ENCODE data around the gene SLC22A25. TPM values are rescaled to one million over a fixed set of nuclear protein-coding genes. Genes with fewer than 3 reads are reported as not detected.

Gene SLC22A25
- total and polyA plus RNA-seq, 2 of the 13 experiments (the other 11 are each of a cell fraction or from before 2014, with no cell fraction given) = 0.18 to 0.42 TPM

DNA sequence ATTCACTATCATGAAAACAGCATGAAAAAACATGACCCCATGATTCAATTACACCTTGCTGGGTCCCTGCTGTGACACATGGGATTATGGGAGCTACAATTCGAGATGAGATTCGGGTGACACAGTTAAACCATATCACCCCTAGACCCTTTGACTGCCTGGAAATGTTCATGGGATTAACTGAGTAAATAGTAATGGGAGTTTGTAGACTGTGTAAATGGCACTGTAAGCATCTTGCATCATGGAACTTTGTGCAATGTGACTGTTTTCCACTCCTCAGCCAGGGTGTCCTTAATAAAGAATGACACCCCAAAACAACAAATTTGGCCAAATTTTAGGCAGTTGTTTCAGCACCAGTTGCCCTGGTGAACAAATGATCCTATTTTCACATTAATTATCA lies 7.9 kb upstream of the SLC22A25 start (continued):
- TF ChIP-seq, protein P1, sequence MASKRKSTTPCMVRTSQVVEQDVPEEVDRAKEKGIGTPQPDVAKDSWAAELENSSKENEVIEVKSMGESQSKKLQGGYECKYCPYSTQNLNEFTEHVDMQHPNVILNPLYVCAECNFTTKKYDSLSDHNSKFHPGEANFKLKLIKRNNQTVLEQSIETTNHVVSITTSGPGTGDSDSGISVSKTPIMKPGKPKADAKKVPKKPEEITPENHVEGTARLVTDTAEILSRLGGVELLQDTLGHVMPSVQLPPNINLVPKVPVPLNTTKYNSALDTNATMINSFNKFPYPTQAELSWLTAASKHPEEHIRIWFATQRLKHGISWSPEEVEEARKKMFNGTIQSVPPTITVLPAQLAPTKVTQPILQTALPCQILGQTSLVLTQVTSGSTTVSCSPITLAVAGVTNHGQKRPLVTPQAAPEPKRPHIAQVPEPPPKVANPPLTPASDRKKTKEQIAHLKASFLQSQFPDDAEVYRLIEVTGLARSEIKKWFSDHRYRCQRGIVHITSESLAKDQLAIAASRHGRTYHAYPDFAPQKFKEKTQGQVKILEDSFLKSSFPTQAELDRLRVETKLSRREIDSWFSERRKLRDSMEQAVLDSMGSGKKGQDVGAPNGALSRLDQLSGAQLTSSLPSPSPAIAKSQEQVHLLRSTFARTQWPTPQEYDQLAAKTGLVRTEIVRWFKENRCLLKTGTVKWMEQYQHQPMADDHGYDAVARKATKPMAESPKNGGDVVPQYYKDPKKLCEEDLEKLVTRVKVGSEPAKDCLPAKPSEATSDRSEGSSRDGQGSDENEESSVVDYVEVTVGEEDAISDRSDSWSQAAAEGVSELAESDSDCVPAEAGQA (IDR thresholded peaks at IDR 0.05; ENCODE audit: low read depth) = no peak
- TF ChIP-seq, protein P1 (CRISPR knock-in tag; IDR thresholded peaks at IDR 0.05; ENCODE audit: borderline replicate concordance) = no peak
- TF ChIP-seq ZNF232 (CRISPR knock-in tag; IDR thresholded peaks at IDR 0.05; ENCODE audit: borderline replicate concordance) (no peak), SRSF4 (IDR thresholded peaks at IDR 0.05; ENCODE audit: low read depth, low read length, poor library complexity, severe bottlenecking) (no peak), CBX5 (CRISPR knock-in tag; IDR thresholded peaks at IDR 0.05; ENCODE audit: borderline replicate concordance) (0 out of 2 replicates have a peak, but pooled peaks have one; percentile 52), GABPA (IDR thresholded peaks at IDR 0.05; ENCODE audit: low read depth, low read length) (no peak), GABPA (CRISPR knock-in tag; IDR thresholded peaks at IDR 0.05; ENCODE audit: low read depth) (0 out of 2 replicates have a peak, but pooled peaks have one; percentile 22), ZBTB3 (CRISPR knock-in tag; IDR thresholded peaks at IDR 0.05; ENCODE audit: borderline replicate concordance, low read depth) (no peak), MAFF (IDR thresholded peaks at IDR 0.05; ENCODE audit: low read depth, low read length) (peak; percentile 43; the same call in 1 of the 2 replicates), NR2C2 (CRISPR knock-in tag; IDR thresholded peaks at IDR 0.05; ENCODE audit: borderline replicate concordance) (no peak; the same call in 1 of the 2 replicates), CEBPB (IDR thresholded peaks at IDR 0.05; ENCODE audit: borderline replicate concordance, low read depth, low read length) (peak; percentile 81), BHLHE40 (IDR thresholded peaks at IDR 0.05; ENCODE audit: low read length) (no peak), ZNF260 (CRISPR knock-in tag; IDR thresholded peaks at IDR 0.05; ENCODE audit: borderline replicate concordance, low read depth) (no peak), NR2F1 (CRISPR knock-in tag; IDR thresholded peaks at IDR 0.05) (peak in 1 of 2 experiments; percentile 57; a peak in 1 of 4 replicates), RBFOX2 (IDR thresholded peaks at IDR 0.05; ENCODE audit: low read depth, low read length) (no peak), SMARCE1 (IDR thresholded peaks at IDR 0.05; ENCODE audit: borderline replicate concordance) (no peak), NR3C1 (CRISPR knock-in tag; IDR thresholded peaks at IDR 0.05) (no peak), REPIN1 (CRISPR knock-in tag; IDR thresholded peaks at IDR 0.05; ENCODE audit: borderline replicate concordance, low read depth) (no peak), ERF (CRISPR knock-in tag; IDR thresholded peaks at IDR 0.05) (no peak), DMAP1 (CRISPR knock-in tag; IDR thresholded peaks at IDR 0.05) (no peak), FOXA1 (IDR thresholded peaks at IDR 0.05) (no peak), FOXA1 (CRISPR knock-in tag; IDR thresholded peaks at IDR 0.05) (peak; percentile 88)
- TF ChIP-seq, protein P2, sequence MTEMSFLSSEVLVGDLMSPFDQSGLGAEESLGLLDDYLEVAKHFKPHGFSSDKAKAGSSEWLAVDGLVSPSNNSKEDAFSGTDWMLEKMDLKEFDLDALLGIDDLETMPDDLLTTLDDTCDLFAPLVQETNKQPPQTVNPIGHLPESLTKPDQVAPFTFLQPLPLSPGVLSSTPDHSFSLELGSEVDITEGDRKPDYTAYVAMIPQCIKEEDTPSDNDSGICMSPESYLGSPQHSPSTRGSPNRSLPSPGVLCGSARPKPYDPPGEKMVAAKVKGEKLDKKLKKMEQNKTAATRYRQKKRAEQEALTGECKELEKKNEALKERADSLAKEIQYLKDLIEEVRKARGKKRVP (CRISPR knock-in tag; IDR thresholded peaks at IDR 0.05) = peak in 1 of 2 experiments; percentile 94; a peak in 2 of 4 replicates
- TF ChIP-seq, protein P3, sequence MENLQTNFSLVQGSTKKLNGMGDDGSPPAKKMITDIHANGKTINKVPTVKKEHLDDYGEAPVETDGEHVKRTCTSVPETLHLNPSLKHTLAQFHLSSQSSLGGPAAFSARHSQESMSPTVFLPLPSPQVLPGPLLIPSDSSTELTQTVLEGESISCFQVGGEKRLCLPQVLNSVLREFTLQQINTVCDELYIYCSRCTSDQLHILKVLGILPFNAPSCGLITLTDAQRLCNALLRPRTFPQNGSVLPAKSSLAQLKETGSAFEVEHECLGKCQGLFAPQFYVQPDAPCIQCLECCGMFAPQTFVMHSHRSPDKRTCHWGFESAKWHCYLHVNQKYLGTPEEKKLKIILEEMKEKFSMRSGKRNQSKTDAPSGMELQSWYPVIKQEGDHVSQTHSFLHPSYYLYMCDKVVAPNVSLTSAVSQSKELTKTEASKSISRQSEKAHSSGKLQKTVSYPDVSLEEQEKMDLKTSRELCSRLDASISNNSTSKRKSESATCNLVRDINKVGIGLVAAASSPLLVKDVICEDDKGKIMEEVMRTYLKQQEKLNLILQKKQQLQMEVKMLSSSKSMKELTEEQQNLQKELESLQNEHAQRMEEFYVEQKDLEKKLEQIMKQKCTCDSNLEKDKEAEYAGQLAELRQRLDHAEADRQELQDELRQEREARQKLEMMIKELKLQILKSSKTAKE (CRISPR knock-in tag; IDR thresholded peaks at IDR 0.05; ENCODE audit: borderline replicate concordance) = peak; percentile 2; the same call in 1 of the 2 replicates

All from HepG2 (cell line).